GM18870 (cell line): ENCODE measurements around the gene DOCK8.

Experiments
- ATAC-seq: cut with Tn5 transposase; IDR thresholded peaks from one replicate; pipeline ENCODE4 v1.9.1; 2021; ENCODE audit warnings: moderate library complexity; ENCODE audit not compliant: unreplicated experiment

DOCK8 gene

DNA sequence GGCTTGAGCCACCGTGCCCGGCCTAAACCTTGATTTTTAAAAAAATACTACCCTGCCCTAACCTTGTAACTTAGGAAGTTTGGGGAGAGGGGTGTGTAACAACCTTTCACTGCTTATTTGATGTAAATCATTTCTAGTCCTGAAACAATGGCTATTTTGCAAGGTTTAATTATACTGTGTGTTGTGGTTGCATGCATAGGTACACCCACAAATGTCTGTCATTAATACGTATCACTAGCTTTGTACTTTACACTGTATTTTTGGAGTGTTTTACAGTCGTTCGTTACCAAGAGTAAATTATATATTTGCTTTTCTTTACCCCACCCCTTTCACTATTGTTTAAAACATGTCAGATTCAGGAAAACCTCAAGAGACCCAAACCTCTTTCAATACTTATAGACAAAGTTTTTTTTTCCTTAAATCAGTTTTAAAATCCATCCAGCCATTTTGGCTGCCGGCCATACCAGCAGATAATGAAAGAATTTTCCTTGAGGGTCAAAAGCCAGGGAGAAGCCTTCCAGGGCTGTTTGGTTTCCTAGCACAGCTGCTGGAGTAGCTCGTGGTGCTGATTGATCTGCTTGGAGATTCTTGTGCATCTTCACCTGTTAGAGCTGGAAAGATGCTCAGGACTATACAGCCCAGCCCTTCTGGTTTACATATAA is 50.7 kb downstream of the DOCK8 start:
- no peak for ATAC-seq

DNA sequence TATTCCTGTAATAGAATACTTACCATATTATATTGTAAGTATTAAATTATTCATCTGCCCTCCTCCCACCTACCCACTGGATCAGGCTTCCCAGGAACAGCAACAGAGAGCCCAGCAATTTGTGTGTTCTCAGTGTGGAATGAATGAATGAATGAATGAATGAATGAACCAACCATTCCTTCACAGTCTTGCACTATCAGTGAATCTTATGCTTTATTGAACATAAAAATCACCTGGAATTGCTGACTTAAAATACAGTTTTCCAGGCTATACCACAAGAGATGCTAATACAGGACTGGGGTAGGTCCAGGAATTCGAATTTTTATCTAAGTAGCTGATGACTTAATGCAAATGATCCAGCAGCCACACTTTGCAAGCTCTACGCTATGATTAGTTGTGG is 51.6 kb downstream of the DOCK8 start:
- ATAC-seq, result no peak

- ATAC-seq, result no peak
These were observed 54.0 kb downstream of the DOCK8 start for GRCh38 chr9:268616-269015.

GRCh38 chr9:269081-269711 is 54.5 kb downstream of the DOCK8 start:
- no peak for ATAC-seq

- no peak for ATAC-seq
These were observed 56.1 kb downstream of the DOCK8 start for GRCh38 chr9:270657-271237.

DNA sequence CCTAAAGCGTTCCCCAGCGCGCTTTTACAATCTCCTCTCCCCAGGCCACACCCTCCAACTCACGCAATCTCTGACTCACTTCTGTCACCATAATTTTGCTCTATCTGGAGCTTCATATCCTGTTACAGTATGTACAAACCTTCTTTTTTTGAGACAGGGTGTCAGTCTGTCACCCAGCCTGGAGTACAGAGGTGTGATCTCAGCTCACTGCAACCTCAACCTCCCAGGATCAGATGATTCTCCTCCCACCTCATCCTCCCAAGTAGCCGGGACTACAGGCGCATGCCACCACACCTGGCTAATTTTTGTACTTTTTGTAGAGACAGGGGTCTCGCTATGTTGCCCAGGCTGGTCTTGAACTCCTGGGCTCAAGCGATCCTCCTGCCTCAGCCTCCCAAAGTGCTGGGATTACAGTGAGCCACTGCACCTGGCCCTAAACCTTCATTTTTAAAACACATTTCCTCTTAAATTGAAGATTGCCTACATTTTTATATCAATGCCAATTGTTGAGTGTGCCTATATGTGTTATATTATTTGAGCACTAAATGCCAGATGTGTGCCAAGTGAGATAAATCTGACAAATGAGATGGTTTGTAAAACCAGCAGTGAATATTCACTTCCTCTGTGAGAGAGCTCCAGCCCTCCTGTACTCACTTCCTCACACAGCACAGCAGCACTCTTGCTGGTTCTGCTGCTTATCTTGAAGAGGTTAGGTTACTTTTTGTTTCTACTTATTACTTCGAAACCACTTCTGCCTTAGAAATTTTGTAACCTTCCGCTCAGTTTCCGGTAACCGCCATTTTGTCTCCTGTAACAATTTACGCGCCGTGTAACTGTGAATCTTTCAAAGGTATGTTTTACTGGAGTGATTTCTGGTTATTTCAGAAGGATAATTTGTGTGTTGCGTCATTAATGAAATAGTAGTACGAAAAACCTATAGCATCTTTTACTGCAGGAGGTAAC is 57.9 kb downstream of the DOCK8 start:
- peak; percentile 97 for ATAC-seq

- ATAC-seq, result no peak
These were observed 59.7 kb downstream of the DOCK8 start for GRCh38 chr9:274406-274805.

GRCh38 chr9:277601-278295 is 63.1 kb downstream of the DOCK8 start:
- no peak for ATAC-seq

DNA sequence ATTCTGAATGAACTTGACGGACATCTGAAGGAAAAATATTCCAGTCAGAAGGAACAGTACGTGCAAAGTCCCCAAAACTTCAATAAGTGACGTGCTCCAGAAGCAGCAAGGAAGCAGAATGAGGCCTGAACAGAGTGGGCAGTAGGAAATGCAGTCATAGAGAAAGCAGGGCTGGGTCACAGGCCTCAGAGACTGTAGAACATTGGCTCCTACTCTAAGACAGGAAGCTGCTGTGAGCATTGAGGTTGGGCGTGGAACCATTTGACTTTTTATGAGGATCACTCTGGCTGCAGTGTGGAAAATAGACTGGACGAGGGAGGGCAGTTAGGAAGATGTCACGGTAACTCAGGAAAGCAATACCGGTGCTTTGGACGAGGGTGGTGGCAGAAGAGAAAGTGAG is 64.0 kb downstream of the DOCK8 start:
- ATAC-seq, result no peak

GRCh38 chr9:279674-280073 is 65.0 kb downstream of the DOCK8 start:
- ATAC-seq, result no peak

- no peak for ATAC-seq
These were observed 67.3 kb downstream of the DOCK8 start for GRCh38 chr9:281741-282645.

- no peak for ATAC-seq
These were observed 71.5 kb downstream of the DOCK8 start for GRCh38 chr9:286071-286740.

DNA sequence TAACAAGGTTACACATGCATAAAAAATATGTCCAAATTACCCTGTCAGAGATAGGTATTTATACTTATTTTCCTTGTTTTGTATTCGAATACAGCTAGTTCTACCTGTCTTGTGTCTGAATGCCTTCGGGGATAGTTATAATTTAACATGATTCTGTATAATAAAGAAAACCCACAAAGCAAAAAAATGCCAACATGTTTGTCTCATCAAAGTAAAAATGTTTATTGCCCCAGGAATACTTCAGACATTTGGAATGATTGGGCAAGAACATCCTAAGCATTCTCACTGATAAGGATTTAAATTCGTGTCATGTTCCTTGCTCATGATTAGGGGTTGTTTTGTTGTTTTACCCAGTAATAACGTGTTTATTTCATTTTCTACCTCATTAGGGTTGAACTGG is 74.5 kb downstream of the DOCK8 start:
- ATAC-seq, result no peak

- no peak for ATAC-seq
These were observed 78.2 kb downstream of the DOCK8 start for GRCh38 chr9:292915-293314.

DNA sequence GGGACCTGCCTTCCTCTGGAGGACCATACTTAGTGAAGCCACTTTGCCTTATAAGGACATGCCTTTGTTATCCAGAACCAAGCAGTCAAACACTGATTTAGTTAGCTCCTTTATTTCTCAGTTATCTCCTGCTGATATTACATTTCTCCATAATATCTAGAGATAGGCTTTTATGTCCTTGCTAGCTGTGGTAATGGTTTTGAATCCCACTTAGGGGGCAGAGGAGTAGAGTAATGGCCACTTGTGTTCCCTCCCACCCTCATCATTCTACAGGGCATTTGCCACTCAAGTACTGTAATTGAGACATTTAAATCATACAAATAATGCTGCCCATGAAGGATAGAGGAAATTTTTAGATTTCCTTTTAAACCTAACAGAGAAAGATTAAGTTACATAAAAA is 80.9 kb downstream of the DOCK8 start:
- no peak for ATAC-seq

DNA sequence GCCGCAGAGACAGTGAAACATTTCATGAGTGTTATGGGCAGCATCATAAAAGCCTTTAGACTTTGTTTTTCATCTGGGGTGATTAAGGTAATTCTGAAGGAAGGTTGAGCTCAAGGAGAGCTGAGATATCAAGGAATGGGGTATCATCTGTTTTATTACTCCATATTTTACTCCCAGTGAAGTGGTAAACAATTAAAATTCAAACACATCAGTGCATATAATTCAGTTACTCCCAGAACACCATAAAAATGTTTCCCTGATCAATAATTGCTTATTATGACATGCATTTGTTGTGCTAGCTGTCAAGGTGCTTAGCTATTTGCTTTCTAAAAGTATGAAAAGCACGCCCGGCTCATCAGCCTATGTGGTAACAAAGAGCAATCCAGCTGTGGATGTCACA is 81.7 kb downstream of the DOCK8 start:
- no peak for ATAC-seq

- ATAC-seq, result peak; percentile 93
These were observed 82.7 kb downstream of the DOCK8 start for GRCh38 chr9:297104-297972.

- no peak for ATAC-seq
These were observed 88.8 kb downstream of the DOCK8 start for GRCh38 chr9:303502-303901.
